PC-3 (cell line): Measurements from ENCODE around the gene CMC1.

ENCODE experiments used
- EZH2phosphoT487 ChIP-seq: fragments of 300-600 bp; sonication (generic); IDR thresholded peaks from 2 replicates; pipeline ENCODE4 v1.6.1; 2018; ENCODE audit warnings: mild to moderate bottlenecking, antibody characterized with exemption, low read length, borderline replicate concordance
- TF ChIP-seq, protein P1 (sequence below): fragments of 300-600 bp; sonication (generic); conservative IDR thresholded peaks from 2 replicates; pipeline ENCODE4 v1.5.1; 2017; ENCODE audit warnings: antibody characterized with exemption, low read depth, mild to moderate bottlenecking, low read length

GRCh38 chr3:28215407-28215806, 26.0 kb upstream of the CMC1 start:
- TF ChIP-seq, protein P1, sequence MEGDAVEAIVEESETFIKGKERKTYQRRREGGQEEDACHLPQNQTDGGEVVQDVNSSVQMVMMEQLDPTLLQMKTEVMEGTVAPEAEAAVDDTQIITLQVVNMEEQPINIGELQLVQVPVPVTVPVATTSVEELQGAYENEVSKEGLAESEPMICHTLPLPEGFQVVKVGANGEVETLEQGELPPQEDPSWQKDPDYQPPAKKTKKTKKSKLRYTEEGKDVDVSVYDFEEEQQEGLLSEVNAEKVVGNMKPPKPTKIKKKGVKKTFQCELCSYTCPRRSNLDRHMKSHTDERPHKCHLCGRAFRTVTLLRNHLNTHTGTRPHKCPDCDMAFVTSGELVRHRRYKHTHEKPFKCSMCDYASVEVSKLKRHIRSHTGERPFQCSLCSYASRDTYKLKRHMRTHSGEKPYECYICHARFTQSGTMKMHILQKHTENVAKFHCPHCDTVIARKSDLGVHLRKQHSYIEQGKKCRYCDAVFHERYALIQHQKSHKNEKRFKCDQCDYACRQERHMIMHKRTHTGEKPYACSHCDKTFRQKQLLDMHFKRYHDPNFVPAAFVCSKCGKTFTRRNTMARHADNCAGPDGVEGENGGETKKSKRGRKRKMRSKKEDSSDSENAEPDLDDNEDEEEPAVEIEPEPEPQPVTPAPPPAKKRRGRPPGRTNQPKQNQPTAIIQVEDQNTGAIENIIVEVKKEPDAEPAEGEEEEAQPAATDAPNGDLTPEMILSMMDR = no peak
- TF ChIP-seq EZH2phosphoT487 = no peak
